Prostate gland (tissue), 2 donors: ENCODE measurements around the gene FHOD1.

Source experiments
- POLR2A ChIP-seq: fragments of 450-650 bp; IDR thresholded peaks from one replicate; pipeline ENCODE4 v1.6.1; 2016; ENCODE audit warnings: antibody characterized with exemption, mild to moderate bottlenecking
- TF ChIP-seq, protein P1 (sequence below), 4 experiments: fragments of 200-600 bp in 2 of 4; fragments of 450-650 bp in 2 of 4; sonication (generic) in 2 of 4; IDR thresholded peaks; 1 replicate in 3 of 4; 2 replicates in 1 of 4; pipeline ENCODE4 v1.5.1; 2016 to 2019; ENCODE audit warnings: antibody characterized with exemption in 4 of 4, mild to moderate bottlenecking in 2 of 4, moderate library complexity in 2 of 4

DNA sequence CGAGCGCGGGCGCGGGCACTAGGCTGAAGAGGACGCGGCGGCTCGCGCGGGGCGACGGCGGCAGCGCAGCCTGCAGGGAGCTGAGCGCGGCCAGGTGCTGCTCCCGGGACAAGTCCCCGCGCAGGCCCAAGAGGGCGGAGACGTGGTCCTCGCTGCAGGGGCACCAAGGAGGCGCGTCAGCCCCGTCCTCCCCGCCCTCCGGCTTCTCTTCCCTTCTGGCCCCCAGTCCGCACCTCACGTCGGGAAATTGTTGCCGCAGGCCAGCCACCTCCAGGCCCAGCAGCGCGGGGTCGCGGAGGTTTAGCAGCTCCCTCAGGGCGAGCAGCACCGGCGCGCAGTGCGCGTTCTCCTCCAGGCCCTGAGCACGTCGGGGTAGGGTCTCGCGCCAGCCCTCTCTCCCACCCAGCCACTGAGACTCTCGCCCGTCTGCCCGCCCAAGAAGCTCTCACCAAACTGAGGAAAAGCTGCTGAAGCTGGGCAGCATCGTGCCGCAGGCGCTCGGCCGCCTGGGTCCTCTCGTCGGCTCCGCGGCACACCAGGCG, 62.8 kb downstream of the FHOD1 start:
- TF ChIP-seq, protein P1, sequence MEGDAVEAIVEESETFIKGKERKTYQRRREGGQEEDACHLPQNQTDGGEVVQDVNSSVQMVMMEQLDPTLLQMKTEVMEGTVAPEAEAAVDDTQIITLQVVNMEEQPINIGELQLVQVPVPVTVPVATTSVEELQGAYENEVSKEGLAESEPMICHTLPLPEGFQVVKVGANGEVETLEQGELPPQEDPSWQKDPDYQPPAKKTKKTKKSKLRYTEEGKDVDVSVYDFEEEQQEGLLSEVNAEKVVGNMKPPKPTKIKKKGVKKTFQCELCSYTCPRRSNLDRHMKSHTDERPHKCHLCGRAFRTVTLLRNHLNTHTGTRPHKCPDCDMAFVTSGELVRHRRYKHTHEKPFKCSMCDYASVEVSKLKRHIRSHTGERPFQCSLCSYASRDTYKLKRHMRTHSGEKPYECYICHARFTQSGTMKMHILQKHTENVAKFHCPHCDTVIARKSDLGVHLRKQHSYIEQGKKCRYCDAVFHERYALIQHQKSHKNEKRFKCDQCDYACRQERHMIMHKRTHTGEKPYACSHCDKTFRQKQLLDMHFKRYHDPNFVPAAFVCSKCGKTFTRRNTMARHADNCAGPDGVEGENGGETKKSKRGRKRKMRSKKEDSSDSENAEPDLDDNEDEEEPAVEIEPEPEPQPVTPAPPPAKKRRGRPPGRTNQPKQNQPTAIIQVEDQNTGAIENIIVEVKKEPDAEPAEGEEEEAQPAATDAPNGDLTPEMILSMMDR (IDR thresholded peaks at IDR 0.05): no peak
- TF ChIP-seq POLR2A: no peak
